ENCODE measurements around the gene PNKP.
"Not testable (repeated sequence)": the region's sequence is repeated elsewhere in the genome, so short reads cannot be mapped to it uniquely, and the experiment has no call there.

The PNKP gene

GRCh38 chr19:49823472-49823871 lies 43.9 kb downstream of the PNKP start:
- no peak for DNase-seq

DNA sequence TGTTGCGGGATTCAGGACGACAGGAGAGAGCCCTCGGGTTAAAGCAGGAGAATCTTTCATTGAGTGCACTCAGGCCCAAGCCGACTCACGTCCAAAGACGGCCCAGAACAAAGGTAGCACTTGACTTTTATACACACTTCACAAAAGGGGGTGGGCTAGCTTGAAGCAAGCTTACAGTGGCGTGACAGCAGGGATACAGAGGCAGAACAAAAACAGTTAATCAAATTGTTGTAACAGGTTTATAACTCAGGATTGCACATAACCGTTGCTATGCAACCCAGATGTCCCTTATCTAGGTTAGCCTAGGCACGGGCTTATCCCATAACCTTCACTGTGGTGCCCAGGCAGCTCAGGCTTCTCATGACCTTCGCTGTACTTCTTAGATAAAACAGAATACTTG lies 47.3 kb downstream of the PNKP start:
- no peak for DNase-seq

DNA sequence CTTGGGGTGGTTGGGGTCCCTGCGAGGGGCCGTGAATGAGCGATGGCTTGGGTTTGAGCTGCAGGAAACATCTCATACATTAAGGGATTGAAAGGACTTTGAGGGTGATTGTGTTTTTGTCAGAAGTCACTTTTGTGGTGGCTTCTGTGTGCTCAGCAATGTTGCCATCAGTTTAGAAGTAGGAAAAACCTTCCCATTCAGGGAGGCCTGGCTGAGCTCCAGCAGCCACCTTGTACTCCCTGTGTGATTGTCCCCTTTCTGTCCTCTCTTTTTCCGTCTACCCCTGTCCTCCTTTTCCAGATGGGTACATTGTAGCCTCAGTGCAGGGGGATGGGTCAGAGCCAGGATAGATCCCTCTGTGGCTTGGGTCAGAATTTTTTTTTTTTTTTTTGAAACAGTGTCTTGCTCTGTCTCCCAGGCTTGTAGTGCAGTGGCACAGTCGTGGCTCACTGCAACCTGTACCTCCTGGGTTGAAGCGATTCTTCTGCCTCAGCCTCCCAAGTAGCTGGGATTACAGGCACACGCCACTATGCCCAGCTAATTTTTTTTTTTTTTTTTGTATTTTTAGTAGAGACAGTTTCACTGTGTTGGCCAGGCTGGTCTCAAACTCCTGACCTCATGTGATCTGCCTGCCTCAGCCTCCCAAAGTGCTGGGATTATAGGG lies 47.8 kb downstream of the PNKP start:
- DNase-seq: not testable (repeated sequence)

DNA sequence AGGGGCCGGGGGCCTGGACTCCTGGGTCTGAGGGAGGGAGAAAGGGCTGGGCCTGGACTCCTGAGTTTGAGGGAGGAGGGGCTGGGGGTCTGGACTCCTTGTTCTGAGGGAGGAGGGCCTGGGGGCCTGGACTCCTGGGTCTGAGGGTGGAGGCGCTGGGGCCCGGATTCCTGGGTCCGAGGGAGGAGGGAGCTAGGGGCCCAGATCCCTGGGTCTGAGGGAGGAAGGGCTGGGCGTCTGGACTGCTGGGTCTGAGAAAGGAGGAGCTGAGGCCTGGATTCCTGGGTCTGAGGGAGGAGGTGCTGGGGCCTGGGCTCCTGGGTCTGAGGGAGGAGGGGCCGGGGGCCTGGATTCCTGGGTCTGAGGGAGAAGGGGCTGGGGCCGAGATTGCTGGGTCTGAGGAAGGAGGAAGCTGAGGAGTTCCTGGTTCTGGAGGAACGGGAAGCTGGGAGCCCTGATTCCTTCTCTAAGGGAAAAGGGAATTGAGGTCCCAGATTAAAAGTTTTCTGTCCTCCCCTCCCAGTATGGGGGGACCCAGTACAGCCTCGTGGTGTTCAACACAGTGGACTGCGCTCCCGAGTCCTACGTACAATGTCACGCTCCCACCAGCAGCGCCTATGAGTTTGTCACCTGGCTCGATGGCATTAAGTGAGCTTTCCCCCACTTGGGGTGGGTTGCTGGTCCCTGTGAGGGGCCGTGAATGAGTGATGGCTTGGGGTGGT lies 48.6 kb downstream of the PNKP start:
- DNase-seq: peak in 1 of 56 donors; percentile 45

- peak; percentile 33 to 96 (median 78) for DNase-seq
These were observed 49.3 kb downstream of the PNKP start, which contains the start of gene MED25 for GRCh38 chr19:49817964-49818648. Gene MED25, plus strand, starts transcription at chr19:49818289. Its CDS starts 53 bp downstream, at chr19:49818342.

GRCh38 chr19:49816590-49816989 lies 50.8 kb downstream of the PNKP start:
- no peak for DNase-seq

- DNase-seq: no peak
These were observed 53.4 kb downstream of the PNKP start for GRCh38 chr19:49814010-49814409.

- peak; percentile 68 to 99 (median 95) for DNase-seq
These were observed 54.1 kb downstream of the PNKP start, which contains the start of gene FUZ for GRCh38 chr19:49812997-49813861. Gene FUZ, minus strand, starts transcription at chr19:49813292. Its CDS starts 186 bp downstream, at chr19:49813106.

GRCh38 chr19:49812452-49812996 lies 54.9 kb downstream of the PNKP start:
- no peak for DNase-seq

DNA sequence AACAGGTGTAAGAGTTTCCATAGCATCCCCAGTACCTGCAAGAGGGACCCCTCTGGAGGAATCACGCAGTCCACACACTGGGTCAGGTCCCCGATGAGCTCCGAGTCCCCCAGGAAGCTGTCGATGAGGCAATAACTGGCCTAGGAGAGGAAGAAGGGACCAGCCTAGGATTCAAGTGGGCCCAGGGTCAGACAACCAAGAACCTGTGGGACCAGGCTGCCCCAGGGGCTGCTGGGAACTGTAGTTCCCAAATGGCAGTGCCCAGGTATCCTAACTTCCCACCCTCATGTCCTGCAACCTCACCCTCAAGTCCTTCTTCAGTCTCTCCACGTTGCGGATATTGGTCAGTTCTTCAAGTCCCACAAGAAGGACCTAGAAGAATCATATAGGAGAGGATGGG lies 56.0 kb downstream of the PNKP start:
- no peak for DNase-seq
